Keratinocyte (primary cell): ENCODE data around the gene EEIG2. TPM values are rescaled to one million over a fixed set of nuclear protein-coding genes. Genes with fewer than 3 reads are reported as not detected.
A peak's percentile ranks its signal among the peaks of the same experiment; 100 is the strongest.

Experiments
- DNase-seq: peaks from one replicate; pipeline ENCODE4 v3.0.0-alpha.2; 2011; ENCODE audit warnings: low read depth, missing footprints, low spot score
- FAIRE-seq: peaks from 2 replicates; lab custom pipeline; 2011; peaks lifted over from hg19 to GRCh38; lab: Jason Lieb, UNC
- H2AFZ ChIP-seq: 2 replicates; pipeline ENCODE4 v1.6.0; 2012; ENCODE audit warnings: low read length, control low read depth, inconsistent platforms; ENCODE audit not compliant: control insufficient read depth
- H3K27ac ChIP-seq: 2 replicates; pipeline ENCODE4 v1.5.1; 2011; ENCODE audit warnings: low read length; ENCODE audit not compliant: control insufficient read depth, insufficient read depth
- H3K27me3 ChIP-seq: 3 replicates; pipeline ENCODE4 v1.6.0; 2011; ENCODE audit warnings: low read length; ENCODE audit not compliant: control insufficient read depth, insufficient read depth; ENCODE audit errors: extremely low read depth
- H3K36me3 ChIP-seq, 2 experiments: 2 replicates in 1 of 2; 3 replicates in 1 of 2; pipeline ENCODE4 v1.5.1; 2011; ENCODE audit warnings: low read length in 2 of 2, mild to moderate bottlenecking in 1 of 2; ENCODE audit not compliant: control insufficient read depth in 2 of 2, insufficient read depth in 2 of 2; ENCODE audit errors: extremely low read depth in 1 of 2
- H3K4me1 ChIP-seq: 3 replicates; pipeline ENCODE4 v1.5.1; 2011; ENCODE audit warnings: low read length; ENCODE audit not compliant: control insufficient read depth, insufficient read depth; ENCODE audit errors: extremely low read depth
- H3K4me2 ChIP-seq: 3 replicates; pipeline ENCODE4 v1.6.0; 2011; ENCODE audit warnings: low read depth, low read length; ENCODE audit not compliant: control insufficient read depth, insufficient read depth; ENCODE audit errors: extremely low read depth
- H3K4me3 ChIP-seq, 3 experiments: fragments of 200-600 bp in 1 of 3; sonication (generic) in 1 of 3; 2 replicates in 2 of 3; 3 replicates in 1 of 3; pipeline ENCODE4 v1.5.1; 2011 to 2016; ENCODE audit warnings: low read length in 3 of 3, mild to moderate bottlenecking in 3 of 3, control low read depth in 2 of 3, inconsistent platforms in 1 of 3, low read depth in 1 of 3, mixed read lengths in 1 of 3, mixed run types in 1 of 3, moderate library complexity in 1 of 3; ENCODE audit not compliant: control insufficient read depth in 2 of 3, insufficient read depth in 2 of 3; ENCODE audit errors: extremely low read depth in 1 of 3
- H3K79me2 ChIP-seq: 2 replicates; pipeline ENCODE4 v1.6.0; 2012; ENCODE audit warnings: low read length; ENCODE audit not compliant: control insufficient read depth, insufficient read depth
- H3K9ac ChIP-seq: 3 replicates; pipeline ENCODE4 v1.6.0; 2011; ENCODE audit warnings: low read length; ENCODE audit not compliant: control insufficient read depth, insufficient read depth; ENCODE audit errors: extremely low read depth
- H3K9me1 ChIP-seq: 3 replicates; pipeline ENCODE4 v1.6.0; 2011; ENCODE audit warnings: low read length; ENCODE audit not compliant: control insufficient read depth, insufficient read depth; ENCODE audit errors: extremely low read depth
- H3K9me3 ChIP-seq: 2 replicates; pipeline ENCODE4 v1.5.1; 2012; ENCODE audit warnings: low read depth, low read length; ENCODE audit not compliant: control insufficient read depth
- H4K20me1 ChIP-seq: 3 replicates; pipeline ENCODE4 v1.6.0; 2011; ENCODE audit warnings: low read length; ENCODE audit not compliant: control insufficient read depth, insufficient read depth; ENCODE audit errors: extremely low read depth
- CTCF ChIP-seq, 3 experiments: IDR thresholded peaks in 1 of 3; conservative IDR thresholded peaks in 1 of 3; optimal IDR thresholded peaks in 1 of 3; 2 replicates in 2 of 3; 3 replicates in 1 of 3; pipeline versions ENCODE3 to v1.5.1; 2011; ENCODE audit warnings: low read length in 3 of 3, mild to moderate bottlenecking in 3 of 3, moderate library complexity in 2 of 3, control low read depth in 1 of 3, inconsistent platforms in 1 of 3; ENCODE audit not compliant: insufficient read depth in 2 of 3; ENCODE audit errors: extremely low read depth in 1 of 3
- EZH2 ChIP-seq: IDR thresholded peaks from one replicate; pipeline ENCODE4 v1.6.1; 2012; ENCODE audit warnings: inconsistent platforms, mild to moderate bottlenecking, low read length, moderate library complexity
- dilution Hi-C: fragments of 300-500 bp; cut with MboI; formaldehyde crosslinking; loops from one replicate; pipeline ENCODE4 v1.7.0; 2020; ENCODE audit warnings: low sequenced_read_pairs; ENCODE audit not compliant: extremely low pct_ligation_motif_present
- polyA plus RNA-seq, 5 experiments: library from polyadenylated mRNA; depleted of rRNA in 3 of 5; stranded (reverse) in 3 of 5; stranded (forward) in 1 of 5; unstranded in 1 of 5; fragments of >200 nt; gene quantifications; 1 replicate in 1 of 5; 2 replicates in 3 of 5; 3 replicates in 1 of 5; pipeline versions ENCODE4 v1.2.1 to v1.2.3, GENCODE V29; 2011 to 2012; ENCODE audit warnings: missing spikeins in 2 of 5, low read depth in 1 of 5, low replicate concordance in 1 of 5

The EEIG2 gene
- polyA plus RNA-seq, 1 donor (not counting 4 experiments of a cell fraction or from before 2014, with no cell fraction given): 2.0 TPM

DNA sequence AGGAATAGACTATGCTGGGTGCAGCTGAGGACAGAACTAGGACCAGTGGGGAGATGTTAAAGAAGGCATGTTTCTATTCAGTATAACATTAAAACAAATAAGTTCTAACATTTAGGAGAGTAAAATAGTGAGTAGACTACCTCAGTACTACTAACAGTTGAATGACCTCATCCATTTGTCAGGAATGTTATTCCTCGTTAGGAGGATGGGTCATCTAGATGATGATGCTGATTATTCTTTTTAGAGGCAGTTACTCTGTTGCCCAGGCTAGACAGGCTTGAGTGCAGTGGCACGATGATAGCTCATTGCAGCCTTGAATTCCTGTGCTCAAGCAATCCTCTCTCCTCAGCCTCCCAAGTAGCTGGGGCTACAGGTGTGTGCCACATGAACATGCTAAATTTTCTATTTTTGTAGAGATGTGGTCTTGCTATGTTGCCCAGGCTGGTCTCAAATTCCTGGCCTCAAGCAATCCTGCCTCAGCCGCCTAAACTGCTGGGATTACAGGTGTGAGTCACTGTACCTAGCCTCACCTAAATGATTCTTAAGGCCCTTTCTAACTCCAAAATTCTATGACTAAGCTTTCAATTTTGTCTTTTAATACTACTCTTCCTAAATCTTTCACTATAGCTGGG, 9.3 kb downstream of the EEIG2 start:
- DNase-seq: no peak
- H4K20me1 ChIP-seq: no peaks in the 10 kb centered on the region
- no peak overlapping the region for H3K4me2 ChIP-seq
- H3K9me1 ChIP-seq: no peaks in the 10 kb centered on the region
- no peak overlapping the region for H2AFZ ChIP-seq
- peaks cover 13% of the 10 kb centered on the region for H3K4me1 ChIP-seq
- dilution Hi-C loops: no loop called here
- H3K36me3 ChIP-seq: no peaks in the 10 kb centered on the region
- H3K27me3 ChIP-seq: no peaks in the 10 kb centered on the region
- no peak for TF ChIP-seq EZH2
- TF ChIP-seq CTCF (optimal IDR thresholded peaks at IDR 0.05 in 1 of 3, IDR thresholded peaks at IDR 0.05 in 1 of 3, conservative IDR thresholded peaks at IDR 0.05 in 1 of 3; ENCODE audit: extremely low read depth in 1 of 3, insufficient read depth in 2 of 3, low read length in 3 of 3): no peak
- FAIRE-seq: no peak
- no peak overlapping the region for H3K27ac ChIP-seq
- H3K9me3 ChIP-seq: no peaks in the 10 kb centered on the region
- no peaks in the 10 kb centered on the region for H3K79me2 ChIP-seq
- no peak overlapping the region for H3K9ac ChIP-seq
- no peak overlapping the region for H3K4me3 ChIP-seq

GRCh38 chr1:108570128-108570527, 10.2 kb downstream of the EEIG2 start:
- Histone ChIP-seq H3K27ac (no peak overlapping the region), H3K4me3 (no peak overlapping the region), H3K36me3 (no peaks in the 10 kb centered on the region), H3K79me2 (no peaks in the 10 kb centered on the region), H3K9me3 (no peaks in the 10 kb centered on the region), H3K27me3 (no peaks in the 10 kb centered on the region), H3K4me2 (peak overlapping the region; percentile 13), H3K4me1 (peaks cover 13% of the 10 kb centered on the region), H4K20me1 (no peaks in the 10 kb centered on the region), H3K9me1 (no peaks in the 10 kb centered on the region), H3K9ac (no peak overlapping the region), H2AFZ (no peak overlapping the region)
- TF ChIP-seq CTCF (optimal IDR thresholded peaks at IDR 0.05 in 1 of 3, IDR thresholded peaks at IDR 0.05 in 1 of 3, conservative IDR thresholded peaks at IDR 0.05 in 1 of 3; ENCODE audit: extremely low read depth in 1 of 3, insufficient read depth in 2 of 3, low read length in 3 of 3): peak; percentile 73 to 86 (median 75)
- TF ChIP-seq EZH2: no peak
- peak; percentile 39 for FAIRE-seq
- dilution Hi-C loops: no loop called here
- no peak for DNase-seq
